Tibial nerve (tissue), 4 donors: ENCODE results near the gene PCDHB10.

Experiments
- EP300 ChIP-seq, 2 donors: sonication (generic); formaldehyde crosslinking; IDR thresholded peaks; one replicate each; pipeline ENCODE4 v1.6.1; 2017; ENCODE audit warnings: antibody characterized with exemption in 2 of 2, mild to moderate bottlenecking in 1 of 2
- POLR2A ChIP-seq, 2 donors: fragments of 450-650 bp; IDR thresholded peaks; one replicate each; pipeline ENCODE4 v1.6.1; 2017; ENCODE audit warnings: antibody characterized with exemption in 2 of 2, mild to moderate bottlenecking in 2 of 2, moderate library complexity in 2 of 2
- TF ChIP-seq, protein P1 (sequence below), 5 experiments: fragments of 200-600 bp in 3 of 5; fragments of 450-650 bp in 2 of 5; sonication (generic) in 3 of 5; IDR thresholded peaks; one replicate each; pipeline ENCODE4 v1.5.1; 2016 to 2019; ENCODE audit warnings: antibody characterized with exemption in 5 of 5, mild to moderate bottlenecking in 3 of 5, moderate library complexity in 2 of 5

DNA sequence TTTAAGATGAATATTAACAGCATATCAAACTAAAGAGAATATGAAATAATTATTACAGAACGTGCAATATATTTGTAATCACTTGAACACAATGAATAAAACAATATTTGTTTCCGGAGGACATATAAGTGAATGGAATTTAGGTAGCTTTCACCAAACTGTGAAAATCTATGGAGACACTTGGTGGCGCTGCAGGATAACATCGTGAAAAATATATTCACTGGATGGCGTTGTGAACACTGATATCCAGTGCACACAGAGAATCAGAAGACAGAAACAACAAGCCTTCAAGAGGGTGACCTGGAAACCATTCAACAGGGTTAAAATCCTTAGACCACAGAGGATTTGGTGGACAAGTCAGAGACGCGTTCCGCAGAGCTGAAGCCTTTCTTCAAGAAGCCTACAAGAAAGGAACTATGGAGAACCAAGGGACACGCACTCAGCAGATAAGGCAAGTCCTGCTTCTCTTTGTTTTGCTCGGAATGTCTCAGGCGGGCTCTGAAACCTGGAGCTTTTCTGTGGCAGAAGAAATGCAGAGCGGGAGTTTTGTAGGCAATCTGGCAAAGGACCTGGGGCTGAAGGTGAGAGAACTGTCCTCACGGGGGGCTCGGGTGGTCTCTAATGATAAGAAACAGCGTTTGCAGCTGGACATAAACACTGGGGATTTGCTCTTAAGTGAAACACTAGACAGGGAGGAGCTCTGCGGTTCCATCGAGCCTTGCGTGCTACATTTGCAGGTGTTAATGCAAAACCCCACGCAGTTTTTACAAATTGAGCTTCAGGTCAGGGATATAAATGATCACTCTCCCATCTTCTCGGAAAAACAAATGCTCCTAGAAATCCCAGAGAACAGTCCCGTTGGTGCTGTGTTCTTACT, 7.4 kb downstream of the PCDHB10 start, which contains the start of gene PCDHB11:
- no peak for TF ChIP-seq POLR2A (IDR thresholded peaks at IDR 0.05)
- TF ChIP-seq, protein P1, sequence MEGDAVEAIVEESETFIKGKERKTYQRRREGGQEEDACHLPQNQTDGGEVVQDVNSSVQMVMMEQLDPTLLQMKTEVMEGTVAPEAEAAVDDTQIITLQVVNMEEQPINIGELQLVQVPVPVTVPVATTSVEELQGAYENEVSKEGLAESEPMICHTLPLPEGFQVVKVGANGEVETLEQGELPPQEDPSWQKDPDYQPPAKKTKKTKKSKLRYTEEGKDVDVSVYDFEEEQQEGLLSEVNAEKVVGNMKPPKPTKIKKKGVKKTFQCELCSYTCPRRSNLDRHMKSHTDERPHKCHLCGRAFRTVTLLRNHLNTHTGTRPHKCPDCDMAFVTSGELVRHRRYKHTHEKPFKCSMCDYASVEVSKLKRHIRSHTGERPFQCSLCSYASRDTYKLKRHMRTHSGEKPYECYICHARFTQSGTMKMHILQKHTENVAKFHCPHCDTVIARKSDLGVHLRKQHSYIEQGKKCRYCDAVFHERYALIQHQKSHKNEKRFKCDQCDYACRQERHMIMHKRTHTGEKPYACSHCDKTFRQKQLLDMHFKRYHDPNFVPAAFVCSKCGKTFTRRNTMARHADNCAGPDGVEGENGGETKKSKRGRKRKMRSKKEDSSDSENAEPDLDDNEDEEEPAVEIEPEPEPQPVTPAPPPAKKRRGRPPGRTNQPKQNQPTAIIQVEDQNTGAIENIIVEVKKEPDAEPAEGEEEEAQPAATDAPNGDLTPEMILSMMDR (IDR thresholded peaks at IDR 0.05) = no peak
- no peak for TF ChIP-seq EP300 (IDR thresholded peaks at IDR 0.05)
